HG03457 (cell line): ENCODE results near the gene SLC18B1.

Experiments used
- ATAC-seq: cut with Tn5 transposase; IDR thresholded peaks from one replicate; pipeline ENCODE4 v1.9.1; 2021; ENCODE audit warnings: moderate number of reproducible peaks; ENCODE audit not compliant: unreplicated experiment

The SLC18B1 gene

GRCh38 chr6:132746048-132746447 is 52.4 kb downstream of the SLC18B1 start:
- no peak for ATAC-seq

GRCh38 chr6:132742495-132742894 is 55.9 kb downstream of the SLC18B1 start:
- ATAC-seq, result no peak

GRCh38 chr6:132741281-132741680 is 57.2 kb downstream of the SLC18B1 start:
- ATAC-seq, result no peak

GRCh38 chr6:132736239-132736638 is 62.2 kb downstream of the SLC18B1 start:
- no peak for ATAC-seq

- no peak for ATAC-seq
These were observed 63.7 kb downstream of the SLC18B1 start for GRCh38 chr6:132734694-132735236.

- ATAC-seq, result no peak
These were observed 64.6 kb downstream of the SLC18B1 start for GRCh38 chr6:132733814-132734213.

GRCh38 chr6:132733283-132733682 is 65.2 kb downstream of the SLC18B1 start:
- ATAC-seq, result no peak

- ATAC-seq, result no peak
These were observed 67.4 kb downstream of the SLC18B1 start for GRCh38 chr6:132731086-132731485.

GRCh38 chr6:132730560-132730959 is 67.9 kb downstream of the SLC18B1 start:
- ATAC-seq, result no peak

GRCh38 chr6:132728616-132729015 is 69.8 kb downstream of the SLC18B1 start:
- no peak for ATAC-seq

GRCh38 chr6:132726608-132726975 is 71.8 kb downstream of the SLC18B1 start:
- ATAC-seq, result no peak

GRCh38 chr6:132725947-132726607 is 72.4 kb downstream of the SLC18B1 start:
- peak; percentile 88 for ATAC-seq

- ATAC-seq, result no peak
These were observed 73.0 kb downstream of the SLC18B1 start for GRCh38 chr6:132725471-132725870.

GRCh38 chr6:132719736-132720448 is 78.5 kb downstream of the SLC18B1 start:
- ATAC-seq, result no peak
